Endodermal cell (in vitro differentiated cells): ENCODE results near the gene ZNF562. TPM values are rescaled to one million over a fixed set of nuclear protein-coding genes. Genes with fewer than 3 reads are reported as not detected.

ENCODE experiments used
- DNase-seq: peaks from one replicate; pipeline ENCODE4 v3.0.0-alpha.2; 2017
- H3K27ac ChIP-seq: 2 replicates; pipeline ENCODE4 v1.5.1; 2013; ENCODE audit warnings: mild to moderate bottlenecking, low read depth, low read length, moderate library complexity
- H3K27me3 ChIP-seq: 2 replicates; pipeline ENCODE4 v1.6.1; 2013; ENCODE audit warnings: mild to moderate bottlenecking, low read length, moderate library complexity; ENCODE audit not compliant: insufficient read depth, control insufficient read depth, poor library complexity, severe bottlenecking
- H3K36me3 ChIP-seq: 2 replicates; pipeline ENCODE4 v1.7.0; 2013; ENCODE audit warnings: mild to moderate bottlenecking, low read length, moderate library complexity; ENCODE audit not compliant: control insufficient read depth, insufficient read depth
- H3K4me1 ChIP-seq: one replicate; pipeline ENCODE4 v1.7.0; 2013; ENCODE audit warnings: low read length; ENCODE audit not compliant: control insufficient read depth, insufficient read depth
- H3K4me3 ChIP-seq: 2 replicates; pipeline ENCODE4 v1.5.1; 2013; ENCODE audit warnings: mild to moderate bottlenecking, low read length, moderate library complexity
- H3K9ac ChIP-seq: 2 replicates; pipeline ENCODE4 v1.6.1; 2013; ENCODE audit warnings: mild to moderate bottlenecking, low read length, moderate library complexity; ENCODE audit not compliant: poor library complexity, severe bottlenecking; ENCODE audit errors: extremely low read depth
- H3K9me3 ChIP-seq: 2 replicates; pipeline ENCODE4 v1.6.1; 2013; ENCODE audit warnings: mild to moderate bottlenecking, low read length, moderate library complexity; ENCODE audit not compliant: control insufficient read depth
- H3K27ac Mint-ChIP-seq: 2 replicates; pipeline ENCODE4 v1.8.0; 2020; ENCODE audit warnings: mixed read lengths
- H3K27me3 Mint-ChIP-seq: 2 replicates; pipeline ENCODE4 v1.8.0; 2021; ENCODE audit warnings: mild to moderate bottlenecking, mixed read lengths; ENCODE audit not compliant: insufficient read depth
- H3K36me3 Mint-ChIP-seq: 2 replicates; pipeline ENCODE4 v1.8.0; 2020; ENCODE audit warnings: low read depth, mixed read lengths
- H3K4me1 Mint-ChIP-seq: 2 replicates; pipeline ENCODE4 v1.8.0; 2020; ENCODE audit warnings: mixed read lengths
- H3K4me3 Mint-ChIP-seq: 2 replicates; pipeline ENCODE4 v1.8.0; 2020; ENCODE audit warnings: mild to moderate bottlenecking, moderate library complexity, mixed read lengths
- H3K9me3 Mint-ChIP-seq: 2 replicates; pipeline ENCODE4 v1.8.0; 2020; ENCODE audit warnings: mild to moderate bottlenecking, mixed read lengths
- WGBS, 2 experiments: methylation state at CpG; one replicate each; pipeline versions ENCODE4 v1.1.5 to v1.1.7; 2013; ENCODE audit warnings: missing lambda C conversion rate in 2 of 2, mixed read lengths in 1 of 2; ENCODE audit not compliant: insufficient coverage in 1 of 2, insufficient read length in 1 of 2; 5-methylcytosine and 5-hydroxymethylcytosine counted together
- total RNA-seq, 2 donors: library from RNA; stranded (reverse); fragmentation: NEBNext Ultra II Directional in 1 of 2; extraction: Animal tissue kit (Norgen Biotek cat#: 25700) in 1 of 2; gene quantifications; 2 replicates in 1 of 2; 3 replicates in 1 of 2; pipeline ENCODE4 v1.2.1, GENCODE V29; 2021
- TF ChIP-seq, protein P1 (sequence below): fragments of 200-600 bp; sonication (generic); conservative IDR thresholded peaks from 2 replicates; pipeline ENCODE4 v1.5.0; 2021; ENCODE audit warnings: antibody characterized with exemption, mild to moderate bottlenecking

ZNF562 gene
- total RNA-seq, 2 donors from 2014 or later, result 1.9 to 15.5 TPM

DNA sequence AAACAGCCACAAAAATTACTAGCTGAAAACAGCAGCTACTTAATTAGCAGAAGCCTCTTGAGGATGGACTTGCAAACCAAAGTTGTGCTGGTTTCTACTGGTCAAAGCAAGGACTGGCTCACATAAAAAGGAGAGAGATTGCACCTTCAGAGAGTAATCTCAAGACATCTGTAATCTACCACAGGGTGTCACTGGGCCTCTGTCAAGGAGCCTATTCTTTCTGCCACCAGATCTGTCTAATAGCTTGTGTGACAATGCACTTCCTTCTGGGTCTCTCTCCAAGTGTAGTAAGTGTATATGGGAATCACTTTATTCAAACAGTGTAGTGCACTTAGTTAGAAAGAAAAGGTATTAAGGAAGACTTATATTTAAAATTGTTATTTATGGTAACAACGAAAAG is 29.4 kb downstream of the ZNF562 start:
- Mint-ChIP-seq H3K4me3 (no peak overlapping the region), H3K4me1 (no peaks in the 10 kb centered on the region), H3K36me3 (peaks cover 58% of the 10 kb centered on the region), H3K9me3 (peaks cover 57% of the 10 kb centered on the region), H3K27me3 (no peaks in the 10 kb centered on the region), H3K27ac (no peak overlapping the region)
- Histone ChIP-seq H3K27ac (no peak overlapping the region), H3K27me3 (no peaks in the 10 kb centered on the region), H3K4me1 (no peaks in the 10 kb centered on the region), H3K9ac (no peak overlapping the region), H3K36me3 (peaks cover 40% of the 10 kb centered on the region), H3K9me3 (peaks cover 36% of the 10 kb centered on the region), H3K4me3 (no peak overlapping the region)
- no peak for DNase-seq
- WGBS, 2 experiments, result no CpG with 5 or more reads among the region's 1 CpG
- TF ChIP-seq, protein P1, sequence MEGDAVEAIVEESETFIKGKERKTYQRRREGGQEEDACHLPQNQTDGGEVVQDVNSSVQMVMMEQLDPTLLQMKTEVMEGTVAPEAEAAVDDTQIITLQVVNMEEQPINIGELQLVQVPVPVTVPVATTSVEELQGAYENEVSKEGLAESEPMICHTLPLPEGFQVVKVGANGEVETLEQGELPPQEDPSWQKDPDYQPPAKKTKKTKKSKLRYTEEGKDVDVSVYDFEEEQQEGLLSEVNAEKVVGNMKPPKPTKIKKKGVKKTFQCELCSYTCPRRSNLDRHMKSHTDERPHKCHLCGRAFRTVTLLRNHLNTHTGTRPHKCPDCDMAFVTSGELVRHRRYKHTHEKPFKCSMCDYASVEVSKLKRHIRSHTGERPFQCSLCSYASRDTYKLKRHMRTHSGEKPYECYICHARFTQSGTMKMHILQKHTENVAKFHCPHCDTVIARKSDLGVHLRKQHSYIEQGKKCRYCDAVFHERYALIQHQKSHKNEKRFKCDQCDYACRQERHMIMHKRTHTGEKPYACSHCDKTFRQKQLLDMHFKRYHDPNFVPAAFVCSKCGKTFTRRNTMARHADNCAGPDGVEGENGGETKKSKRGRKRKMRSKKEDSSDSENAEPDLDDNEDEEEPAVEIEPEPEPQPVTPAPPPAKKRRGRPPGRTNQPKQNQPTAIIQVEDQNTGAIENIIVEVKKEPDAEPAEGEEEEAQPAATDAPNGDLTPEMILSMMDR, result no peak

DNA sequence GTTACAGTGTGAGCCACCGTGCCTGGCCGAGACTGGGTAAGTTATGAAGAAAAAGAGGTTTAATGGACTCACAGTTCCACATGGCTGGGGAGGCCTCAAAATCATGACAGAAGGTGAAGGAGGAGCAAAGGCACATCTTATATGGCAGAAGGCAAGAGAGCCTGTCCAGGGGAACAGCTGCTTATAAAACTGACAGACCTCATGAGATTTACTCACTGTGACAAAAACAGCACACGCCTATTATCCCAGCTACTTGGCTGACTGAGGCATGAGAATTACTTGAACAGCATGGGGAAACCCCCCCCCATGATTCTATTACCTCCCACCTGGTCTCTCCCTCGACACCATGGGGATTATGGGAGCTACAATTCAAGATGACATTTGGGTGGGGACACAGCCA is 30.4 kb downstream of the ZNF562 start:
- Mint-ChIP-seq H3K4me3 (no peak overlapping the region), H3K36me3 (peaks cover 48% of the 10 kb centered on the region), H3K27me3 (no peaks in the 10 kb centered on the region), H3K9me3 (peaks cover 51% of the 10 kb centered on the region), H3K27ac (no peak overlapping the region), H3K4me1 (no peaks in the 10 kb centered on the region)
- Histone ChIP-seq H3K27me3 (no peaks in the 10 kb centered on the region), H3K4me3 (no peak overlapping the region), H3K9me3 (peaks cover 26% of the 10 kb centered on the region), H3K4me1 (no peaks in the 10 kb centered on the region), H3K36me3 (peaks cover 30% of the 10 kb centered on the region), H3K27ac (no peak overlapping the region), H3K9ac (no peak overlapping the region)
- 90 to 100% methylated on average over 3 to 4 of the region's 4 CpGs for WGBS, 2 experiments
- DNase-seq, result no peak
- TF ChIP-seq, protein P1, result no peak

DNA sequence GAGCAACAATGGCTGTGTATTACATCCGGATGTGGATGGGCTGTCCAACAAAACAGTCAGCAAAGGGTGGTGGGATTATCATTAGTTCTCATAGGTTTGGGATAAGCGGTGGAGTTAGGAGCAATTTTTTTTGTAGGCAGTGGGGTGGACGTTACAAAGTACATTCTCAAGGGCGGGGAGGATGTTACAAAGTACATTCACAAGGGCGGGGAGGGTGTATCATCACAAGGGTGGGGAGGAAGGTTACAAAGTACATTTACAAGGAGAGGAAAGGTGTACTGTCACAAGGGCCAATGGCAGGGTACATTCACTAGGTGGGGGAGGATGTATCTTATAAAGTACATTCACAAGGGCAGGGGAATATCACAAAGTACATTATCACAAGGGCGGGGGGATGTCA is 33.1 kb downstream of the ZNF562 start:
- TF ChIP-seq, protein P1, result no peak
- Mint-ChIP-seq H3K27ac (no peak overlapping the region), H3K36me3 (peaks cover 27% of the 10 kb centered on the region), H3K4me3 (no peak overlapping the region), H3K4me1 (no peaks in the 10 kb centered on the region), H3K27me3 (no peaks in the 10 kb centered on the region), H3K9me3 (peaks cover 32% of the 10 kb centered on the region)
- H3K36me3 ChIP-seq, result peaks cover 7% of the 10 kb centered on the region
- peaks cover 13% of the 10 kb centered on the region for H3K9me3 ChIP-seq
- no peak overlapping the region for H3K27ac ChIP-seq
- DNase-seq, result no peak
- H3K27me3 ChIP-seq, result no peaks in the 10 kb centered on the region
- no peak overlapping the region for H3K9ac ChIP-seq
- no peak overlapping the region for H3K4me3 ChIP-seq
- H3K4me1 ChIP-seq, result no peaks in the 10 kb centered on the region
- WGBS, 2 experiments, result 93 to 100% methylated on average over 5 to 6 of the region's 6 CpGs
